Keratinocyte (primary cell): Measurements from ENCODE around the gene MEIS2. TPM values are rescaled to one million over a fixed set of nuclear protein-coding genes. Genes with fewer than 3 reads are reported as not detected.

Experiments
- DNase-seq: peaks from one replicate; pipeline ENCODE4 v3.0.0-alpha.2; 2011; ENCODE audit warnings: low read depth, missing footprints, low spot score
- FAIRE-seq: peaks from 2 replicates; lab custom pipeline; 2011; peaks lifted over from hg19 to GRCh38; lab: Jason Lieb, UNC
- H2AFZ ChIP-seq: 2 replicates; pipeline ENCODE4 v1.6.0; 2012; ENCODE audit warnings: low read length, control low read depth, inconsistent platforms; ENCODE audit not compliant: control insufficient read depth
- H3K27ac ChIP-seq: 2 replicates; pipeline ENCODE4 v1.5.1; 2011; ENCODE audit warnings: low read length; ENCODE audit not compliant: control insufficient read depth, insufficient read depth
- H3K27me3 ChIP-seq: 3 replicates; pipeline ENCODE4 v1.6.0; 2011; ENCODE audit warnings: low read length; ENCODE audit not compliant: control insufficient read depth, insufficient read depth; ENCODE audit errors: extremely low read depth
- H3K36me3 ChIP-seq, 2 experiments: 2 replicates in 1 of 2; 3 replicates in 1 of 2; pipeline ENCODE4 v1.5.1; 2011; ENCODE audit warnings: low read length in 2 of 2, mild to moderate bottlenecking in 1 of 2; ENCODE audit not compliant: control insufficient read depth in 2 of 2, insufficient read depth in 2 of 2; ENCODE audit errors: extremely low read depth in 1 of 2
- H3K4me1 ChIP-seq: 3 replicates; pipeline ENCODE4 v1.5.1; 2011; ENCODE audit warnings: low read length; ENCODE audit not compliant: control insufficient read depth, insufficient read depth; ENCODE audit errors: extremely low read depth
- H3K4me2 ChIP-seq: 3 replicates; pipeline ENCODE4 v1.6.0; 2011; ENCODE audit warnings: low read depth, low read length; ENCODE audit not compliant: control insufficient read depth, insufficient read depth; ENCODE audit errors: extremely low read depth
- H3K4me3 ChIP-seq, 3 experiments: fragments of 200-600 bp in 1 of 3; sonication (generic) in 1 of 3; 2 replicates in 2 of 3; 3 replicates in 1 of 3; pipeline ENCODE4 v1.5.1; 2011 to 2016; ENCODE audit warnings: low read length in 3 of 3, mild to moderate bottlenecking in 3 of 3, control low read depth in 2 of 3, inconsistent platforms in 1 of 3, low read depth in 1 of 3, mixed read lengths in 1 of 3, mixed run types in 1 of 3, moderate library complexity in 1 of 3; ENCODE audit not compliant: control insufficient read depth in 2 of 3, insufficient read depth in 2 of 3; ENCODE audit errors: extremely low read depth in 1 of 3
- H3K79me2 ChIP-seq: 2 replicates; pipeline ENCODE4 v1.6.0; 2012; ENCODE audit warnings: low read length; ENCODE audit not compliant: control insufficient read depth, insufficient read depth
- H3K9ac ChIP-seq: 3 replicates; pipeline ENCODE4 v1.6.0; 2011; ENCODE audit warnings: low read length; ENCODE audit not compliant: control insufficient read depth, insufficient read depth; ENCODE audit errors: extremely low read depth
- H3K9me1 ChIP-seq: 3 replicates; pipeline ENCODE4 v1.6.0; 2011; ENCODE audit warnings: low read length; ENCODE audit not compliant: control insufficient read depth, insufficient read depth; ENCODE audit errors: extremely low read depth
- H3K9me3 ChIP-seq: 2 replicates; pipeline ENCODE4 v1.5.1; 2012; ENCODE audit warnings: low read depth, low read length; ENCODE audit not compliant: control insufficient read depth
- H4K20me1 ChIP-seq: 3 replicates; pipeline ENCODE4 v1.6.0; 2011; ENCODE audit warnings: low read length; ENCODE audit not compliant: control insufficient read depth, insufficient read depth; ENCODE audit errors: extremely low read depth
- EZH2 ChIP-seq: IDR thresholded peaks from one replicate; pipeline ENCODE4 v1.6.1; 2012; ENCODE audit warnings: inconsistent platforms, mild to moderate bottlenecking, low read length, moderate library complexity
- dilution Hi-C: fragments of 300-500 bp; cut with MboI; formaldehyde crosslinking; loops from one replicate; pipeline ENCODE4 v1.7.0; 2020; ENCODE audit warnings: low sequenced_read_pairs; ENCODE audit not compliant: extremely low pct_ligation_motif_present
- polyA plus RNA-seq, 5 experiments: library from polyadenylated mRNA; depleted of rRNA in 3 of 5; stranded (reverse) in 3 of 5; stranded (forward) in 1 of 5; unstranded in 1 of 5; fragments of >200 nt; gene quantifications; 1 replicate in 1 of 5; 2 replicates in 3 of 5; 3 replicates in 1 of 5; pipeline versions ENCODE4 v1.2.1 to v1.2.3, GENCODE V29; 2011 to 2012; ENCODE audit warnings: missing spikeins in 2 of 5, low read depth in 1 of 5, low replicate concordance in 1 of 5
- TF ChIP-seq, protein P1 (sequence below), 3 experiments: IDR thresholded peaks in 1 of 3; conservative IDR thresholded peaks in 1 of 3; optimal IDR thresholded peaks in 1 of 3; 2 replicates in 2 of 3; 3 replicates in 1 of 3; pipeline versions ENCODE3 to v1.5.1; 2011; ENCODE audit warnings: low read length in 3 of 3, mild to moderate bottlenecking in 3 of 3, moderate library complexity in 2 of 3, control low read depth in 1 of 3, inconsistent platforms in 1 of 3; ENCODE audit not compliant: insufficient read depth in 2 of 3; ENCODE audit errors: extremely low read depth in 1 of 3

Gene MEIS2
- polyA plus RNA-seq, 1 donor (not counting 4 experiments of a cell fraction or from before 2014, with no cell fraction given) = 11.4 TPM

DNA sequence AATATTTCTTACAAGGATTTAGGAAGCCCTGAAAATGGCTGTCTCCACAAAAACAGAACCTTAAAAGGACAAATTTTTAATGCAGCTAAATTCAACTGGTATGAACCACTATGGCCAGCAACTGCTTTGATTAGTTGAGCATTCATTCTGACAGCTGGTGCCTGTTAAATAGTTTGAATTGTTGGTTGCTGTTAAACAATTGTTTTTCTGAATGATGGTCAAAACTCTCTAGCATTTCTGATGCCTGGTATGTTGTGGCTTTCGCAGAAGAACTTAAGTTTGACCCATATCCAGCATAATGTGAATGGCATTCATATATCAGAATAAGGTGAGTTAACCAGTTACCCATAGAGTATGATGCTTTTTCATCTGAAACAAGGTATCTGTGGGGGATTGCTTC is 138.4 kb downstream of the MEIS2 start:
- no peak overlapping the region for H3K4me2 ChIP-seq
- H4K20me1 ChIP-seq = no peaks in the 10 kb centered on the region
- no peaks in the 10 kb centered on the region for H3K79me2 ChIP-seq
- H3K9me3 ChIP-seq = no peaks in the 10 kb centered on the region
- TF ChIP-seq, protein P1, sequence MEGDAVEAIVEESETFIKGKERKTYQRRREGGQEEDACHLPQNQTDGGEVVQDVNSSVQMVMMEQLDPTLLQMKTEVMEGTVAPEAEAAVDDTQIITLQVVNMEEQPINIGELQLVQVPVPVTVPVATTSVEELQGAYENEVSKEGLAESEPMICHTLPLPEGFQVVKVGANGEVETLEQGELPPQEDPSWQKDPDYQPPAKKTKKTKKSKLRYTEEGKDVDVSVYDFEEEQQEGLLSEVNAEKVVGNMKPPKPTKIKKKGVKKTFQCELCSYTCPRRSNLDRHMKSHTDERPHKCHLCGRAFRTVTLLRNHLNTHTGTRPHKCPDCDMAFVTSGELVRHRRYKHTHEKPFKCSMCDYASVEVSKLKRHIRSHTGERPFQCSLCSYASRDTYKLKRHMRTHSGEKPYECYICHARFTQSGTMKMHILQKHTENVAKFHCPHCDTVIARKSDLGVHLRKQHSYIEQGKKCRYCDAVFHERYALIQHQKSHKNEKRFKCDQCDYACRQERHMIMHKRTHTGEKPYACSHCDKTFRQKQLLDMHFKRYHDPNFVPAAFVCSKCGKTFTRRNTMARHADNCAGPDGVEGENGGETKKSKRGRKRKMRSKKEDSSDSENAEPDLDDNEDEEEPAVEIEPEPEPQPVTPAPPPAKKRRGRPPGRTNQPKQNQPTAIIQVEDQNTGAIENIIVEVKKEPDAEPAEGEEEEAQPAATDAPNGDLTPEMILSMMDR (optimal IDR thresholded peaks at IDR 0.05 in 1 of 3, IDR thresholded peaks at IDR 0.05 in 1 of 3, conservative IDR thresholded peaks at IDR 0.05 in 1 of 3; ENCODE audit: extremely low read depth in 1 of 3, insufficient read depth in 2 of 3, low read length in 3 of 3) = no peak
- TF ChIP-seq EZH2 = no peak
- no peak for FAIRE-seq
- dilution Hi-C loops = no loop called here
- no peak overlapping the region for H2AFZ ChIP-seq
- H3K9ac ChIP-seq = no peak overlapping the region
- no peak overlapping the region for H3K27ac ChIP-seq
- H3K36me3 ChIP-seq = no peaks in the 10 kb centered on the region
- DNase-seq = no peak
- H3K9me1 ChIP-seq = no peaks in the 10 kb centered on the region
- H3K27me3 ChIP-seq = no peaks in the 10 kb centered on the region
- no peak overlapping the region for H3K4me3 ChIP-seq
- no peaks in the 10 kb centered on the region for H3K4me1 ChIP-seq

GRCh38 chr15:36960947-36961227 is 139.5 kb downstream of the MEIS2 start:
- H3K36me3 ChIP-seq = no peaks in the 10 kb centered on the region
- no peak for TF ChIP-seq EZH2
- TF ChIP-seq, protein P1 (optimal IDR thresholded peaks at IDR 0.05 in 1 of 3, IDR thresholded peaks at IDR 0.05 in 1 of 3, conservative IDR thresholded peaks at IDR 0.05 in 1 of 3; ENCODE audit: extremely low read depth in 1 of 3, insufficient read depth in 2 of 3, low read length in 3 of 3) = no peak
- no peaks in the 10 kb centered on the region for H3K9me3 ChIP-seq
- H3K4me3 ChIP-seq = no peak overlapping the region
- no peaks in the 10 kb centered on the region for H3K27me3 ChIP-seq
- H3K9ac ChIP-seq = no peak overlapping the region
- DNase-seq = no peak
- no peak overlapping the region for H3K27ac ChIP-seq
- dilution Hi-C loops = no loop called here
- H4K20me1 ChIP-seq = no peaks in the 10 kb centered on the region
- no peak overlapping the region for H2AFZ ChIP-seq
- no peaks in the 10 kb centered on the region for H3K9me1 ChIP-seq
- H3K79me2 ChIP-seq = no peaks in the 10 kb centered on the region
- no peaks in the 10 kb centered on the region for H3K4me1 ChIP-seq
- FAIRE-seq = no peak
- H3K4me2 ChIP-seq = no peak overlapping the region
